Measurements from ENCODE around the gene AIPL1.

Gene AIPL1

DNA sequence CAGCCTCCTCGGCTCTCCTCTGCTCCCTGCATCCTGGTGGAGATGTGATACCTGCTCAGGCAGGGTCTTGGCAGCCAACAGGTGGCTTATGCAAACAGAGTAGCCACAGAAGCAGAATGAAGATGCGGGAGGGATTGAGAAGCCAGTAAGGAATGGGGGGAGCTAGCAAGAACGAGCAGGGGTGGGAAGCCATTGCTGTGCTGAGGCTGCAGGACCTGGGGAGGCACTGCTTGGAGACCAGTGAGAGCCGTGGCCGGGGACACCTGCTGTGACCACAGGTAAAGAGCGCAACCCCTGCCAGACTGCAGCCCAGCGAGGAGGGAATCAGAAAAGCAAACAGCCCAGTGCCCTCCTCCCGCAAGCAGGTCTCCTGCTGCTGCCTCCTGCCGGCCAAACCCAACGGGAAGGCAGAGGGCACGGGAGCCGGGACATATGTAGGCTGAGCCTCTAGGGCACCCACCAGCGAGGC lies 14.7 kb downstream of the AIPL1 start:
- no peak for DNase-seq (ENCODE audit: low read depth in 2 of 2)

DNA sequence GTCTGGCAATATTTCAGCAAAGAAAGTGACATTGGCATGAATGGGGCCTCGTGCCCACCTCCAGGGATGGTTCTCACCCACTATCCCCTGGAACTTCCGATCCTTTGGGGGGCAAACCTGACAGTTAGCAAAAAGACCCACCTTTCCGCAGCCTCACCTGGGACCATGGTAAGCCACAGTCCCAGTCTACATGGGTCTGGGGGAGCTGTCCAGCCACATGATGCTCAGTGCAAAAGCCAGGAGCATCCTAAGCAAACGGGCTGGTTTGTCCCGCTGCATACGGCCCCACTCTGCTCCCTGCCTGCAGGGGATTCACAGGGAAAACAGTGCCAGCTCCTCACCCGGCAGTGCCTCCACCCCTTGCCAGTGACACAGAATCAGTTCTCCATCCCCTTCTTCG lies 19.3 kb downstream of the AIPL1 start:
- DNase-seq (ENCODE audit: low read depth in 2 of 2) = no peak

DNA sequence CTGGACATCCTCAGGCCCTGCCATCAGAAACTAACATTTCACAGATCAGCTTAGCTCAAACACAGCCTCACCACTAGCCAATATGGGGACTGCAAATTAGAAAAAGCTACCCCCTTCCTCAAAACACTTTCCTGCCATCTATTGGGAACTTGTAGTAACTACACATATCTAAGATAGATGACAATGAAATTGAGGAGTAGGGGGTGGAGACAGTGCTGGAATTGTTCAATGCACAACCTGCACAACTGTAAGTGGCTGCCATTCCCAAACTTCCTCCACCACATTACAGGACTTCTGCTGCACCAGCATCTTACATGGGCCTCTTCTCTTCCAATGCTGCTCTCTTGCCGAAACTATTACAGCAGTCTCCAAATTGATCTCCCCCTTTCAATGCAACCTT lies 21.9 kb downstream of the AIPL1 start:
- DNase-seq (ENCODE audit: low read depth in 2 of 2) = no peak

DNA sequence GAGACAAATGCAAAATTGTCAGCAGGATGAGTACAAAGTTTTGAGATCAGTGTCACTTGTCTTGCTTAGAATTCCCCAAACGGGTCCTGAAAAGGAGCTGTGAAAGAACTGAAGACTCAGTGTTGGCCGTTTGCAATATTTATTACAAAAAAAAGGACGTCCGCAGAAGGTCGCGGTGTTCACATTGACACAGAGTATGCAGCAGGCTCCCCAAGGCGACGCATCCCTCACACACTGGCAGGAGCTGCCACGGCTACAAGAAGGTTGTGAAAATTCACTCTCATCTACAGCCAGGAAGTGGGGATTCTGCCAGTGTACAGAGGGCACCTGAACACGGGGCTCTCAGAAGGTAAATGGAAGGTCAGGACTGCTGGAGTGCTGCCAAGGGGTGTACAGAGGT lies 26.2 kb downstream of the AIPL1 start:
- no peak for DNase-seq (ENCODE audit: low read depth in 2 of 2)

DNA sequence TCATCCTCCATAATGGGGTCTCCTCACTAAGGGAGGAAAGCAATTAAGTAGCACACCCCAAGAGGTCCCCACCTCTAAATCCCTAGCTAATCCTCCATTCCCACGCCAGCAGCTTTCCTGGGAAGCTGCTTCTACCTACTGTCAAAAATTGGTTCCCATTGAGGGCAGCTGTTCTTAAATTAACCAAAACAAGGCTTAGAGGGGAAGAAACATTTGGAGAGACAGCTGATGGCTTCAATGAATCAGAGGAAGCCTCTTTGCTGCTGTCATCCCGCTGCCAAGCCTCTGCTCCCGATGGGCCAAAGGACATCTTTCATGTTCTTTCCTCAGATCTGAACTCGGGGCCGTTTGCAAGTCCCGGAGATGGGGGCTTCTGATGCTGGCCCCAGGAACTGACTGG lies 26.6 kb downstream of the AIPL1 start:
- DNase-seq (ENCODE audit: low read depth in 2 of 2) = no peak

DNA sequence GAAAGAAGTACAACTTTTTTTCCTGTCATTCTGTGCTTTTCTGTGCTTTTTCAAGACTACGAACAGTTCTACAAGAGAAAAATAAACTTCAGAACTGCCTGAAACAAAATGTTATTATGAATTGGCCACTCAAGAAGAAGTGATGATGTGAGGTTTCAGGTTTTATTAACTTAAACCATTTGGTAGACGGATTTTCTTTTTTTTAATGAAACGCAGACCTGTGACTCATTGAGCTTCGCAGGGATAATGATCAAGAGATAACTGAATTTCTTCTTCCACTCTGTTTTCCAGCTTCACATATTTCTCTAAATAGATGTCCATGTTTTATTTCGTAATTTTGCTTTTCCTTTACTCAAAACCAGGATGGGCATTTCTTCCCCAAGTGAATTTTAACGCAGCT lies 32.7 kb downstream of the AIPL1 start:
- no peak for DNase-seq (ENCODE audit: low read depth in 2 of 2)

DNA sequence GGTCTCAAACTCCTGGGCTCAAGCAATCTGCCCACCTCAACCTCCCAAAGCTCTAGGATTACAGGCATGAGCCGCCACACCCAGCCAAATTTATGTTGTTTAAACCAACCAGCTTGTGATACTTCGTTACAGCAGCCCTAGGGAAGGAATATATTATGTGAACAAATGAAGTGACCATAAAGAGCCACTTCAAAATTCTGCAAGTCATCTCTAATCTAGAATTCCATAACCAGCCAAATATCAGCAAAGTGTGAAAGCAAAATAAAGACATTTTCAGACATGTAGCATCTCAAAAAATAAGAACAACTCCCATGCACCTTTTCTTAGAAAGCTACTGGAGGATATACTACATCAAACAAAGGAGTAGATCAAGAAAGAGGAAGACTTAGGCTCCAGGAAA lies 36.0 kb downstream of the AIPL1 start:
- DNase-seq (ENCODE audit: low read depth in 2 of 2) = no peak

DNA sequence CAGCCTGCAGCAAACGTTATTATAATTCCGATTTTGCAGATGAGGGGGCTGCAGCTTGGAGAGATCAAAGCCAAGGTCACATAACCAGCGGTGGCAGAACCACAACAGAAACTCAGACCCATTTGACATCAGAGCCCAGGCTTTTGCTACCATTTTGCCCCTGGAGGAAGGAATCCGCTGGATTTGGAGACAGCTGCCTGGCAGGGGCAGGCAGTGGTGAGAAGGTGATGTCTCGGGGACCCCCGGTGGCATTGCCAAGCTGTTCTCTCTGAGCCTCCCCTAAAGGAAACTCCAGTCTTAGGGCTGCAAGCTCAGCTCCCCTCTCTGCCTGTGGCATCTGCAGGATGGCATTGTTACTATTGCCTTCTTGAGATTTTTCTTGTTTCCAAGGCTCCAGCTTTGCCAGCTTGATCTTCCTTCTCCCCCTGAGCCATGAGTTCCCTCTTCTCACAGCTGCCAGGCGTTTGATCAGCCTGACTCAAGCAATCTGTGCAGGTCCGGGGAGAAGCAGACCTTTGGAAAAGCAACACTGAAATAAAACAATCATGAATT lies 40.8 kb downstream of the AIPL1 start:
- DNase-seq (ENCODE audit: low read depth in 2 of 2) = no peak

DNA sequence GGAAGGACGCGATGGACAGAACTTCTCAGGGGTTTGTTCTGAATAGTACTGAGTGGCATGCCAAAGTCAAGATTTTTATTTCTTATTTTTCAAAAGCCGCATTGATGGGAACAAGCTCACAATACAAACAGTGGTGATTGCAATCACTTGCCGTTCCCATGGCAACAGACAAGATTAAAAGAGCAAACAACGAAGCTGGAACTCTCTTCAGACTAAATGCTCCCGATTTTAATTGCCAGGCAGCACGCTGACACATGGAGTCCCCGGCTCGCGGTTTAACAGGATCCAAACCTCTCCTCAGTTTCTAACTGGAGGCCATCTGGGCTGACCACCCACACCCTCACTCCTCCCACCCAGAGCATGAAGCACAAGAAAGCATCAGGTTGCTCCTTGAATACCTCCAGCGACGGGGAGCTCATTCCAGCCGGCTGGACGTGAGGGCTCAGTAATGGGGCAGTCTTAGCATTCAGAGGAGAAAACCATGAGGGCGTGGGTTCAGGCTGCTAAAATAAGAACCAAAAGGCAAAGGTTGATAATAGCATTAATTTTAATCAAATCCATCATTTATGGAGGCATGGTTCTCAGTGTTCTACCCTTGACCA lies 41.5 kb downstream of the AIPL1 start:
- no peak for DNase-seq (ENCODE audit: low read depth in 2 of 2)

DNA sequence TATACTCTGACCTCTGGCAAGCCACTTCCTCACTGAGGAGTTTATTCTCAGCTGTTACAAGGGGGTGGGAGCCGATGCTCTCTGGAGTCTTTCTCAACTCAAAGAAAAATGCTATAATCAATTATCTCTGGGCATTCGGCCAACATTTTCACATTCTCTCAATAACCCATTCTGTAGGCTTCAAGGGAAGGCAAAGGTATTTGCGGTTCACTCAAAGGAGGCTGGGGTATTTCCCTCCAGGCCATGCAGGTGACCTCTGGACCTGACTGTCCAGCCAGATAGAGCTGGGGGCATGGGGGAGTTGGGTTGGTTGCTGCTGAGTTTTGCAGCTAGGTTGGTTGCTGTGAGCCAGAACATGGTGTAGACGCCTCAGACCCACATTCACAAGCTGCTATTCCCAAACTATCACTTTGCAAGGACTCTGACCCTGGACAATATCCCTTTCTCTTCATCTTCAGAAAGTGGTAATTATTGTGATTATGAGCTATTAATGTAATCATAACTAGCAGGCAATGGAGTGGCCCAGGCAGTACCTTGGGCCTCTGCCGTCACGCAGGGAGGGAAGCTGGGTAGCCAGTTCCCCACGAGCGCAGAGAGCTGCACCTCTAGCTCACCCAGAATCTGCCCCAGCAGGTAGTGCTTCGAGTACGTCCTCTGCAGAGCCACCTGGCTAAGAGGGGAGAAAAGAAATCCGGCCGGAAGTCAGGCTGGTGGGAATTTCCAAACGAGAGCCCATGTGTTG lies 42.1 kb downstream of the AIPL1 start:
- DNase-seq (ENCODE audit: low read depth in 2 of 2) = no peak

DNA sequence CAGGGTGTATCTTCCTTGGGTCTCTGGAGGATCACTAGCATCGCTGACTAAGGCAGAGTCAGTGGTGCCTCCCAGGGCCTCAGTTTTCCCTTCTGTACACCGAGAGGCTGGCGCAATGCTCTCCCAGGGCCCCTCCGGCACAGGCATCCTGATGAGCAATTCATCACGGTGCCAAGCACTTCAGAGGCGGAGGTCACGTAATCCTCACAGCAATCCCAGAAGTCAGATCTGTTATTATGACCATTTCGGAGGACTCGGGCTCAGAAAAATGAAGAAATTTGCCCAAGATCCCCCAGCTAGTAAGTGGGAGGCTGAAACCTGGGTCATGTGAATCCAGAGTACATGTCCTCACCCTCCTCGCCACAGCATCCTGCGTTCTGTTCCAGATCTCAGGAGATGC lies 46.5 kb downstream of the AIPL1 start:
- no peak for DNase-seq (ENCODE audit: low read depth in 2 of 2)

DNA sequence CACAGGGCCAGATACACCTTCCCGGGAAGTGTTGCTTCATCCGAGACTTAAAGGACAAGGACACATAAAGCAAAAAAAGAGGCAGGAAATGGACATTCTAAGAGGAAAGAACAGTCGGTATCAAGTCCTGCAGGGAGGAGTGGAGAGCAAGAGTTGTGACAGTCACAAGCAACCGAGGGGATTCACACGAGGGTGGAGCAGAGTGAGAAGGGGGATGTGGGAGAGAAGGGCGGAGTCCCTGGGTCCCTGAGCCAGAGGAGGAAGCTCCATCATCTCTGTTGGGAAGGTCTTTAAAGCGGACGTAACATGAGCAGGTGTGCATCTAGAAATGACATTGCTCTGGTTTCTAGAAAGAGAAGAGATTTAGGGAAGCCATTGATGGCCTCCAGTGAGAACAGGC lies 47.1 kb downstream of the AIPL1 start:
- no peak for DNase-seq (ENCODE audit: low read depth in 2 of 2)

DNA sequence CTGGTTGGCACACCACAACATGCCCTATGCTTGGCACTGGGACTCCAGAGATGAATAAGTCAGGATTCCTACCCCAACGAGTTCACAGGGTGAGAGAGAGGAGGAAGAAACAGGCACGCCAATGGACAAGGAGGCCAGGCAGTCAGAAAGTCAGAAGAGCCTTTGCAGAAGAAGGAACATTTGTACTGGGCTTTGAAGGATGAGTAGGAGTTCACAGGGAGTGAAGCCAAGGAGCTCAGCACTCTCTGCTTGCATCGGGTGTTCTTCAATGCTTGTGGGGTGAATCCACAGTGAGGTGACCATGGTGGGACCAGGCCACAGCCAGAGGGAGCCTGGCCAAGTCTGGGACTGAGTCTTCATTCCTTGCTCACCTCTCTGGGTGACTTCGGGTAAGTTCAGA lies 47.5 kb downstream of the AIPL1 start:
- DNase-seq (ENCODE audit: low read depth in 2 of 2) = no peak

DNA sequence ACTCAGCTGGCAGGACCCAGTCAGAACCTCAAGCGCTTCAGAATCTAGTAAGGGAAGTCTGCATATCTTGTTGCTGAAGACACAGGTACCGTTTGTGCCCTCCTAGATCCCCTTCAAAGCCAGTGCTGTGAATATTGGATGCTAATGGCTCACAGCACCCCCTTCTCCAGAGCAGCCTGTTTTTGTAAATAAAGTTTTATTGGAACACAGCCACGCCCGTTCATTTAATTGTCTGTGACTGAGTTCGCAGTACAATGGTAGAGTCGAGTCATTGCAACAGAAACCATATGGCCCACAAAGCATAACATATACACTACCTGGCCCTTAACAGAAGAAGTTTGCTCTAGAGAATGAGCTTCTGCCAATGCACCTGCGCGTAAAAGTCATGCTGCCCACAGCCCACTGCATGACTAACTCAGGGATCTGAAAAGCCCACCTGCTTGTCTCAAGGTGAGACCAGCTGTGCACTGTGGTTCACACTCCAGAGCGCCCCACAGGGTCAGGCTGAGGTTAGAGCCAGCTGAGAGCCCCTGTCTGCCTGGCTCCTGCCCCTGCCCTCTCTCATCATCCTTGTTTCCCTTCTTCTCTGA lies 48.8 kb downstream of the AIPL1 start:
- DNase-seq (ENCODE audit: low read depth in 2 of 2) = no peak

DNA sequence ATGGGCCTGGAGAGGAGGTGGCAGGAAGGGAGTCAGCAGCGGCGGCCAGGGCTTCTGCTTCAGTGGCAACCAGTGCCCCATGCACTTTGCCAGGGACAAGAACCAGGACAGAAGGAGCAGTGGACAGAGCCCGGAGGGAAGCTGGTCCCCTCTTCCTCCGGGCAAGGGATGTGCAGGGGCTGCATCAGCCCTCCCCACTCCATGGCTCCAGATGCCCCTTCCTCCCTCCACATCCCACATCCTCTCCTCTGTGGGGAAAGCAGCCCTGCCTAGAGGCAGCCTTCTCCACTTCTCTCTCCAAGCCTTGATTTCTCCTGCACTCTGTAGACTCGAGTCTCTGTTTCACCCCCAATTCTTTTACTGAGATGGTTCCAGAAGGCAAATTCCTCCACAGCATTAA lies 50.4 kb downstream of the AIPL1 start:
- DNase-seq (ENCODE audit: low read depth in 2 of 2) = no peak

DNA sequence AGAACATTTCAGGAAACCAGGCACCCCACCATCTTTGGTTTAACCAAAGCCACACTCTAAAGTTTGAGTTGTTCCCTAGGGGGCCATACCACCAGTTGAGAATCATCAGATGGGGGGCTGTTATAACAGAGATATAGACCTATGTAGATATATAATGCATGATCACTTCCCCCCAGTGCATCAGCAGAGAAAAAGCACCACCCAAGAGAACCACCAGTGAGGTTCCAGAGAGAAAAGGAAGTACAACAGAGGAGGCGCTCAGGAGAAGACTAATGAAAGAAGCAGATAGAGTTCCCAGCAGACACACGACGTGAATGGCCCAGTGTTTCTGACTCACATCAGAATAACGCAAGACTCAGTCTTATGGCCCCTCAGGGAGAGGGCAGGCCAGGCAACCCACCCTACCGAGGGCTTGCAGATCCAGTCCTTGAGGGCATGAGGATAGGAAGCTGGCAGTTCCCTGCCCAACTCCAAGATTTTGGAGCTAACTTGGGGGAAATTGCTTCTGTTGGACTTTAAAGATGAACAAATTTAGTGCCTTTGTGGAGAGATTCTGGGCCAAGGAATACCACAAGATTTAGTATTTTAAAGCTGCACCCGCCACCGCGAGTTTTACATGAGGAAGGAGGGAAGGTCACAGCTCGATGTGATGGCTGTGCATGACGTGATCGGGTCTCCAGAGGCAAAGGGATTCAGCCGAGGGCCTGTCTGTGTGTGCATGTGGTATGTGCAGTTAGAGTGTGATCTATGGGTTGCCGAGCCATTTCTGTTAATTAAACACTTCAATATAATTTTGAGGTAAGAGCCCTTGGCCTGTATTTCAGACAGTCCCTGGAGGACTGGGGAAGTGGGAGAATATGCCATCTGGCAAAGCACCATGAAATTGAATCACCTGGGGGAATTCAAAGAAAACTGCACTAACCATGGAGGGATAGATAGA lies 53.1 kb downstream of the AIPL1 start:
- DNase-seq (ENCODE audit: low read depth in 2 of 2) = no peak

DNA sequence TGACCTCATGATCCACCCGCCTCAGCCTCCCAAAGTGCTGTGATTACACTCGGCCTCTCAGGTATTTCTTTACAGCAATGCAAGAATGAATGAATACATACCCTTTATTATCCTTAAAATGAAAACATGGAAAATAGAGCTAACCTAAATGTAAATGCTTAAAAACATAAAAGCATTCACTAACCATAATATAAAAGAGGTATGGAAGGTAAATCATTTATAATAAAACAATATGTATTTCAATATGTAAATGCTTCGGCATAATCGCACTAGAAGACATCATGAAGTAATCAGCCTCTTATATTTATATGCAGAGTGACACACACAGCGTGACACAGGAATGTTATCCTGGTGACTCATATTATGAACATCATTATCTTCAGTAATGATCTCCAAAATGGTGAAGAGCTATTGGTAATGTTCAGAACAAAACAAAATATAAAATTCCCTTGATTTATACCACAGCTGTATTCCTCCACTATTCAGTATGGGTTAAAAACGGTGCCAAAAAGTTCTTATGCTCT lies 53.9 kb downstream of the AIPL1 start:
- DNase-seq (ENCODE audit: low read depth in 2 of 2) = no peak

DNA sequence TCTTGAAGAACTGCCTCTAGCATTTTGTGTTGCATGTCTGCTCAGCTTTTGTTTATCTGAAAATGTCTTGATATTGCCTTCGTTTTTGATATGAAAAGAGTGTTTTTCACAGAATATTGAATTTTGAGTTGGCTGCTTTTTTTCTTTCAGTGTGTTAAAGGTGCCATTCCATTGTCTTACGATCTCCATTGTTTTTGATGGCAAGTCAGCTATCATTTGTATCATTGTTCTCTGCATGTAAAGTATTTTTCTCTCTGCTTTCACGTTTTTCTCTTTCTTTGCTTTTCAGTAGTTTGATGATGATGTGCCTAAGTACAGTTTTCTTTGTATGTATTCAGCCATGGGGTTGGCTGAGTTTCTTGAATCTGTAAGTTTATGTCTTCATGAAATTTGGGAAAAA lies 57.0 kb downstream of the AIPL1 start:
- no peak for DNase-seq (ENCODE audit: low read depth in 2 of 2)

DNA sequence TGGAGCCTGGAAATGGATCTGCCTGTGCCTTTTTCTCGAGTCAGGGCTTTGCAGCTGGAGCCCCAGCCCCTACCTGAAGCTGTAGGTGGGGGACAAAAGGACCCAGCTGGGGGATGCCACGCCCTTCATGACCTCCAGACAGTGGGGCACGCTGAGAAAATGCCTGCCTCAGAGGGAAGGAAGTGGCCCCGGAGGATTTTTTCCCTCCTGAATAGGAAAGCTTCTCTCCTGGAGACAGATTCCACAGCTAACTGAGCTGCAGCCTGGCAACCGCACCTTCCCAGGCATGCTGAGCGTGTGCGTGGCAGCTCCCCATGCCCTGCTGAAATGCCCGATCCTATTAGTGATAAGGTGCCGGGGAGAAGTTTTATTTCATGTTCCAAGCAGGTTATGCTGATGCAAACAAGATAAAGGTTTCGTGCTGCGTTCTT lies 58.0 kb downstream of the AIPL1 start:
- DNase-seq (ENCODE audit: low read depth in 2 of 2) = no peak

DNA sequence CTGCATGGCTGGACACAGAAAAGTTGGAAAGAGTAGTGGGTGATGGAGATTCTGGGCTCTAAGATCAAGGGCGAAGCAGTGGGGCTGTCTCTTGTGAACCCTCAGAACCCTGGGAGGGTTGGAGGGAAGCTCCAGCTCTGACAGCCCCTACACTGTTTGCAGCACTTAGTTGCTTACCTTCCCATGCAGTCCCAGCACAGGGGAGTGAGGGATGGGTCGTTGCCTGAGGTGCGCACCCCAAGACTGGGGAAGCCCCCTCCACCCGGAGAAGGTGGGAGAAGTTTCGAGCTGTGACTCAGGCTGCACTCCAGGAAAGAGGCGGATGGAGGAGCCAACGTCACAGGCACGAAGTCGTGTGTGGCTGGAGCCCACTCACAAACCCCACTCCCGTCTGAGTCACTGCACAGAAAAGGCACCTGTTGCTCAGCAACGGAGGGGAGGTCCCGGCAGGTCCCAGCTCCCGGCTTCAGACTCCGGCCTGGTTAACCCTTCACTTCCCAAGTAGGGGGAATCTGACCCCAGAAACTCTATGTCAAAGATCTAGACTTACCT lies 60.1 kb downstream of the AIPL1 start:
- DNase-seq (ENCODE audit: low read depth in 2 of 2) = no peak

DNA sequence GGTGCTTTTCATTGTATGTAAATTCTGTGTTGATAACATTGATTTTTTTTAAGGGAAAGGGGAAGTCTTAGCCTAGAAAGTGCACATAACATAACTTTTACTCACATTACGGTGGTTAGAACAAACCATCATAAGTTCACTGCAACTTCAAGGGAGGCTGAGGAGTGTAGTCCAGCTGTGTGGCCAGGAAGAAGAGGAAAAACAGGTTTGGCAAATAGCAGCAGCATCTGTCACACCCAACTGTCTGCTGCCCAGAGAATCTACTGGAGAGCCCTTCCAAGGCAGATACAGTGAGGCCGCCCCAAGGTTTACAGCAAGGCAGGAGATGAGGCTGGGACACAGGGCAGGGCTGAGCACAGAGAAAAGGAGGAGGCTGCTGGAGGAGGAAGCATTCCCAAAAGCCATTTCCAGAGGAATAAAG lies 60.6 kb downstream of the AIPL1 start:
- DNase-seq (ENCODE audit: low read depth in 2 of 2) = no peak
